Activated naive CD4-positive, alpha-beta T cell treated with anti-CD3 and anti-CD28 coated beads, Interleukin-2, amount 50 U/mL, for 16 hours (primary cell): ENCODE data around the gene KDM5C.

Experiments
- DNase-seq: peaks from one replicate; pipeline ENCODE4 v3.0.0-alpha.2; 2020

The KDM5C gene

DNA sequence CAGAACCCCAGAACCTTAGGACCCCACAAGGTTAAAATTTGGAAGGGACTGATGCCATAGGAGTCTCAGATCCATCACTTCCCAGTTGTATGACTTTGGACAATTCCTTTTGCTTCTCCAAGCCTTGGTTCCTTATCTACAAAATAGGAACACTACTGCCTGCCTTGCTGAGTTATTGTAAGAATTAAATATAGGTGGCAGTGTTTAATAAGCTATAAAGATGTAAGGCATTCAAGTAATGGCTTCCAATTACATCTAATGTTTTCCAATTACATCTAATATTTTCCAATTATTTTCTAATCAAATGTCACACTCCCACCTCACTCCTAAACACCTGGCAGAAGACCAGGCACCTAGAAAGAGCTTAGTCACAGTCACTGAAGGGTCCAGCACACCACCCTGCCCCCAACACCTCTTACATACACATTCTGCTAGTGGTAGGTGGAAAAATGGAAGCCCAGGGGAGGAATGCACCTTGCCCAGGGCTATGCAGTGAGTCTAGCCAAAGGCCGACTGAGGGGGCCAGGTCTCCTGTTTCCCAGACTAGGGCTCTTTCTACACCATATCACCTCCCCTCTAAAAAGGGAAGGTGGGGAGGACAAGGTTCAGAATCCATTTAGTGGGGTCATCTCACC is 24.5 kb upstream of the KDM5C start:
- DNase-seq, result no peak

DNA sequence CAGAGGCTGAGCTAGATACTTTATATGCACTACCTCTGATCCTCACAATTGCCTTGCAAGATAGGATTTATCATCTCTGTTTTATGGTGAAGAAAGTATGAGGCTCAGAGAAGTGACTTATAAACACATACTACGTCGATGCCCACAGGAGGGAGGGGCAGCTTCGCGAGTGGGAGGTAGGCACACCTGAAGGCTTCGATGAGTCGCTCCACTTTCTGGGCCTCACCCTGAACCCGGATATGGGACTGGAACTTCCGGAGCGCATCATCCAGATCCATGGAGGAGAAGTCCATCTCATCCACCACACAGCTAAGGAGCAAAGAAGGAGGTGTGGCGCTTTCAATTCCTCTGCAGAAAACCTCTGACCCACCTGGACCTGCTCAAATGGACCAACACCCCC is 22.9 kb upstream of the KDM5C start:
- DNase-seq, result no peak

DNA sequence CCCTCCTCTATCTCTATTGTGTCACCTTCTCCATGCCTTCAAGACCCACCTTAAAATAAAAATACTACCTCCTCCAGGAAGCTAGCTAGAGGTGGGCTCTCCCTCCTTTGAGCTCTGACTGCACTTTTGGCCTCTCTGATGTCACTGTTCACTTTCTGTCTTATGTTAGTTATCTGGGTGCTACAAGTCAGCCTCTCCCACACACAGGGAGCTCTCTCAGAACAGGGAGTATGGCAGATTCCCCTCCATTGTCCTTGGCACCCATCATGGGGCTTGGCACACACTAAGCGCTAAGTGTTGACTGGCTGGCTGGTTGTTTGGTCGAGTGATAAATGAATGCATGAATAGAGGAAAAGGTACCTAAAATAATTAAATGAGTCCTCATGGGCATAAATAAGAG is 21.2 kb upstream of the KDM5C start:
- no peak for DNase-seq

DNA sequence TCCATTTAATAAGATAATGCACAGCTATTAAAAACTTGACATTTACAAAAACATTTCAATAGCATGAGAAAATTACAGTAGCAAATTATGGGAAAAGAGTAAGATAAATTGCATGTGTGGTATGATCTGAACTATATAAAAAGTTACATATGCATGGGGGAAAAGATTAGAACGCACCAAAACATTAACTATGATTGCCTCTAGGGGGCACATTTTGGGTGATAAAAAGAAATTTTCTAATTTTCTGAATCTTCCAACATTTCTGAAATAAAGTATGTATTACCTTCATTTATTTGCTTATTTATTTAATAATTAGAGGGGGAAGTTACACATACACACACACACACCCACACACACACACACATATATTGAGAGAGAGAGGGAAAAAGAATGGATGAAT is 19.6 kb upstream of the KDM5C start:
- no peak for DNase-seq

DNA sequence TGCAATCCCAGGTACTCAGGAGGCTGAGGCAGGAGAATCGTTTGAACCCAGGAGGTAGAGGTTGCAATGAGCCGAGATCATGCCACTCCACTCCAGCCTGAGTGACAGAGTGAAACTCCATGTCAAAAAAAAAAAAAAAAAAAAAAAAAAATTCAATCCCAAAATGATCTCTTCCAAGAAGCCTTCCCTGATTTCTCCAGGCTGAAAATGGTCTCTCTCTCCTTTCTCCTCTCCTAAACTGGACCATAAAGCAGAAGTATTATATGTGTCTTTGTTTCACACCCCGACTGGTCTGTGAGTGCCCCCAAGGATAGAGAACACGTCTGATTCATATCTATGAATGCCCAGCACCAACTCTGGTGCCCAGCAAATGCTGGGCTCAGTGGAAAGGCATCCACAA is 17.3 kb upstream of the KDM5C start:
- no peak for DNase-seq

DNA sequence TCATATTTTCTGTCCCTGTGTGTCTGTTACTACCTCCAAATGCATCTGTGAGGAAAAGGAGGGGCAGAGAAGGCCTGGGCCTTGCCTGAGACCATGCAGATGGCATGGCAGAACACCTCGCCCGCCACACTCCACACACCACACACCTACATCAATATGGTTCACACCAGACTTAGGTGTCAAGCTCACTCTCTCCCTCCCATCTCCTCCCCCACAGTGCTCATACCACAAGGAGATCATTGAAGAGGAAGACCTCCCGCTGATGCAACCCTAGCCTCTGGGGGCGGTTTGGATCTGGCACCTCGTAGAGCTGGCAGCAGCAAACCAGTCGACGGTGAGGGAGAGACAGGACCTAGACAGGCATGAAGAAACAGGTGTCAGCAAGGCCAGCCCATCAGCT is 16.6 kb upstream of the KDM5C start:
- DNase-seq, result no peak

DNA sequence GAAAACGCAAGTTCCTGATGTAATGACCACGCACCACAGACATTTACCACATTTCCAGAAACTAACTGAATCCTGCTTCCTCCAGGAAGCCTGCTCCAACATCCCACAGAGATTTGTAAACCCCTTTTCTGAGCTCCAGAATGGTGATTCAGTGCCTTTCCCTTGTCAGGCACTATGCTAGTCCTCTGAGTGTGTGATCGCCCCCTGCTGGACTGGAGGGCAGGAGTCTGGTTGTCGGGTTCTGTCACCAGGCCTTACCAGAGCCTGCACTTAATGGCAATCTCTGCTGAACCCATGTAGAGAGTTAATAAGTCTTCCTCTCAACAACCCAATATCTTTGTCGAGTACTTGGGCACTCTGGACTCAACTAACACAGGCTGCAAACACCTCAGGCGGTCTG is 14.5 kb upstream of the KDM5C start:
- peak; percentile 38 for DNase-seq

DNA sequence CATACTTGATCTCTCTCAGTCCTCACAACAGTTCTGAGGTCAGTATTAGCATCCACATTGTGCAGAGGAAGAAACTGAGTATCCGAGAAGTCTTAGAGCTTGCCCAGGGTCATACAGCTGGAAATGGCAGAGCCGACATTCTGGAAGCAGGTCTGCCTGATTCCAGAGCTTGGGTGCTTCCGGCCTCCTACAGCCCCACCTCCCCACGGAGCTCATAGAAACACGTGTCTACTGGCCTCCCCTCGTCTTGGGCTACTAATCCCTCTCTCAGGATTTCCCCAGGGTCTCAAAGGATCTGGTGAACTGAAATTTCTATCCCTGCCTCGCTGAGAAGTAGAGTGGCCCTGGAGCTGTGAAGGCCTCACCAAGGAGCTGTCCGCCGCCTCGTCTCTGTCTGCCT is 12.0 kb upstream of the KDM5C start:
- no peak for DNase-seq

DNA sequence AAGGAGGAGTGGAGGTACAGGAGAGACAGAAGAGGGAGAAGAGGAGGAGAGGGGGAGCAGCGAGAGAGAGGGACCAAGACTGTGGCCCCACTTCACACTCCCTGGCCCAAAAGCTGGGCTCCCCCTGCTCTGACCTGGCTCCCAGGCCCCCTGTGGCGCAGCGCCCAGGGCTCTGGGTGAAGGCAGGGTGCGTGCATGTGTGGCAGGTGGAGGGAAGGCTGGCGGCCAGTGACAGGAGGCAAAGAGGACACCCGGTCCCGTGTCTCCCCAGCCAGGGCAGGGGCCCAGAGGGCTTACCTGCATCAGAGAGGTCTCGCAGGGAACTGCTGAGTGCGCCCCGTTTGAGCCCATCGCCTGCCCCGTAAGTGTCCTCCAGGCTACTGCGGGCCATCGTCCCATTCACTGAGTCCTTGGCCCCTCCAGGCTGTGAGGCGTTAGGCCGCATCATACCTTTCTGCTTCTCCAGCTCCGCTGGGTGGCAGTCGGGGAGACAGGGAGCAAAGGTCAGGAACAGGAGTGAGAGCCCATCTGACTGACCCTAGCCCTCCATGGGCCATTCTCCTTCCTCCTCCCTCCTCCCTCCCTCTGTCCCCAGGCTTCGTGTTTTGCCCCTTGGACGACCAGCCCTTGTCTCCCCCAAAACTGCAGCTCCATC is 11.1 kb upstream of the KDM5C start:
- no peak for DNase-seq

DNA sequence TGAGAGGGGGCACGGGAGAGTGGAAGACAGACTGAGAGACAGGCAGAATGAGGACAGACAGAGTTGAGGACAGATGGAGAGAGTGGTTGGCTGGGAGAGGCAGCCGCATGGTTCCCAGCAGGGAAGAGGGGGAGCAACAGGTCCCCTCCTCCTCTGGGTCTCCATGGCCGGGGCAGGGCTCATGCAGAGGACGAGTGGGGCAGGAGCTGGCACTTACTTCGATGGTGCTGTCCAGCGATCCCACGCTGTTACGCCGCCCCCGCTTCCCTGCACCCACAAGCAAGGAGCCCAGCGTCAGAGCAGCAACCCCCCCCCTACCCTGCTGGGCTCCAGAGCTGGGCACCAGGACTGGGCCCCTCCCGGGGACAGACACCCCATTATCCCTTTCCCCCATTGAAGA is 10.6 kb upstream of the KDM5C start:
- no peak for DNase-seq

DNA sequence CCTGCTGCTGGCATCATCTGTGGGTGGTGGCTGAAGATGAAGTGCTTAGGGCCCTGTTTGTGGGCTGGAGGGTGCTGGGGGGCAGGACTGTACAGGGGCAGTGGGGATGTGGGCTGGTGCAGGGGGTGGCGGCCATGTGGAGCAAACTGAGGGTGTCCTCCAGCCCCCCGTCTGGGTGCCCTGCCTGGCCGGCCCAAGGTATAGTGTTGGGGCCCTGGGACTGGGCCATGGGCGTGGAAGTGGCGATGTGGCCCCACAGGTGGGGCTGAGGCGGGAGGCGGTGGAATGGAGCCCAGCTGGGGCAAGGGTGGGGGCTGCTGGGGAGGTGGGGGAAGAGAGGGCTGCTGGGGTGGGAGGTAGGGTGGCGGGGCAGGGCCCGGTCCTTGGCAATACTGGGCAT is 9.5 kb upstream of the KDM5C start:
- DNase-seq, result no peak

DNA sequence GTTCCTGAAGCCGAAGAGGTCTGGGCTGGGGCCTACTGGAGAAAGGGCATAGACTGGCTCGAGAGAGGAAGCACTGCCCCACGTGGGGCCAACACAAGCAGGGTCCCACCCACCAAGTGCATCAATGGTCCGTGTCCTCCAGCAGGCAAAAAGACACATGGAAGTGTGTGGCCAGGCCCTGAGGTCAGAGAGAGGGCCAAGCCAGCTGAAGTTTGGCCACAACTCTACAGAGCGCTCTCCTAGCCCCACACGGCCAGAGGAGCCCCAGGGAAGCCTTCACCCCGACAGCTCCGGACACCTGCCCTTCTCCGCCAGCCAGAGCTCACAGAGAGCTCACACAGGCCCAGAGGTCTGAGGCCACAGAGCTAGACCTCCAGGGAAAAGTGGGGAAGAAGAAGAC is 8.5 kb upstream of the KDM5C start:
- no peak for DNase-seq

DNA sequence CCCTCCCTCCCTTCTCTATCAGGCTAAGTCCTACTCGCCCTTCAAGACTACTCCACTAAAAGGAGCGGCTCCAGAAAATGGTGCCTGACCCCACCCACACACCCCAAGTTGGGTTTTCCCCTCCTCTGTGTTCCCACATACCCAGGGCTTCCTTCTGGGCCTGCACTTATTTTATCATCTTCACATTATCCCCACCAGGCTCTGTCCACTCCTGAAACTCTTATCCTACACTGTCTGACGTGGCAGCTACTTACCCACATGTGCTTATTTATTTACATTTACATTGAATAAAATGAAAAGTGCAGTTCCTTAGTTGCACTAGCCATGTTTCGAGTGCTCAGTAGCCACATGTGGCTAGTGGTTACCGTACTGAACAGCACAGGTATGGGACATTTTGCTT is 5.1 kb upstream of the KDM5C start:
- DNase-seq, result no peak

DNA sequence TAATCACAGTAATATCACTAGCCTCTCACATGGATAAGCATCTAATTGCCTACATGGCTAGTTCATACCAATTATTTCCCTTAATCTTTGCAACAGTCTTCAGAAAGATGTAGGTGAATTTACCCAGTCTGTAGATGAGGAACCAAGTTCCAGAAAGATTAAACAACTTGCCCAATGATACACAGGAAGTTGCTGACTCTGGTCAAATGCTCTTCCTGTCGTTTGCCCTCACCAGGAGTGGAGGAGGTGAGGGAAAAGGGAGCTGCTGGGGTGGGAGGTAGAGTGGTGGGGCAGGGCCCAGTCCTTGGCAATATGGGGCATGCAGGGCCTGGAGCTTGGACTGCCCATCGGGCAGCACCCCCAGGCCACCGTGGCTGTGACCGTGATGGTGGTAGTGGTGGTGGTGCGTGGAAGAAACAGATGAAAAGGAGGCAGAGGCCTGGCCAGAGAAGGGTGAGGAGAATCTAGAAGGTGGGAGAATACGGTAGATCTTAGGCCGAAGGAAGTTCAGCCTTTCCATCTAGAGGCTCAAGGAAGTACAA is 2.3 kb upstream of the KDM5C start:
- DNase-seq, result no peak

DNA sequence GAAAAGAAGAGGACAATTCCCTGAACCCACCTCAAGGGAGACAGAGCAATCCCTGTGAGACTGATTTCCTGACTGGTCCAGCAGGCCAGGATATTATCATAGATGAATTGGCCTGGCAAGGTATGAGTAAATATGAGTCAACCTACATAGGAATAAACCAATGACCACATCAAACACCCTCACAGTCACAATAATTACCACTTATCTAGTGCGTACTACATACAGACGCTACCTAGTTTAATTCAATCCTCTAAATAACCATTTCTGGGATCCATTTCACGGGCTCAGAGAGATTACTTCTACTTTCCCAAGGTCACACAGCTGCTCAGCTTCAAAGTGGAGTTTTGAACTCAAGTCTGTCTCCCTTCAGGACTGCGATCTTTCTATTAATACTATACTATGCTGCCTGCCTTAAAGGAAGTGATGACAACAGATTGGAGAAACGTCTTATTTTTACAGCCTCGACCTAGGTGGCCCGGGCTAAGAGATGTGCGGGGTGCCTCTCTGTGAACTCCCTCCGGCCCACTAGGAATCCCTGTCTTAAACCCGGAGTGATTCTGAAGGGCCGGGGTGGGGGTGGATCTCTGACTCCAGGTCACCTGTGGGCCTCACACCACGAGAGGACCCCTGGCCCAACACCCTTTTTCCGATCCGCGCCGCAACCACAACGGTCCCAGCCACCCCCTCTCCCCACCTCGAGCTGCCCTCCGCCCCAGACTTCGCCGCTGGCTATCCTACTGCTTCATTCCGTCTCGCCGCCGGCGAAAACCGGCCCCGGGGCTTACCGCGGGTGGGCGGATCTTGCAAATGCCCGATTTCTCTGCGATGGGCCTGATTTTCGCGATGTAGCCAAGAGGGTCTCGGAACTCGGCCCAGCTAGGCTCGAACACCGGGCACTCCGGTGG is 800 bp downstream of the KDM5C start:
- DNase-seq, result peak; percentile 11

DNA sequence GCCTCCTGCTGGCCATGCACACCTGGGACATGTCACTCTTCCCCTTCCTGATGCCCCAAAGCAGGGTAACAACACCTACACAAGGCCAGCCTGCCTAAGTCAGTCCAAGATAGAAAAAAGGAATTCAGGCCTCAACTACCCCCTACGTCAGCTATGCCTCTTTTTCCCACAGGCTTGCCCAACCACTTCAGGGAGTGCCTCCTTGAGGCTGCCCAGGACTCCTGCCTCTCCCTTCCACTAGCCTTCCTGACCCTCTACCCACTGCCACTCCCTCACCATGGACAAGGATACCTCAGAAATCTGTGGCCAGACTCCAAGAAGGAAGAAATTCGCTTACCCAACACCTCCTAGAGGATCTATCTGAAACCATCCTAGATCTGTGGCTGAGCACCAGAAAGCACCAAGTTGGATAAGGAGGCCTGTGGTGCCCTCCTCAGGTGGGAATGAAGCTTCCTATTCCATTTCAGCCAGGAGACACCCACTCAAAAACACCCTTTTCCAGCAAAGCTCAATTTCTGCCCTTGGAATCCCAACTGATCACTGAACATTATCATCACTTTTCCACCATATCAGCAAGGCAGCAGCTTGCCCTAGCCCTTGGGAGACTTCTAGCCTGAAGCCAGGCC is 1.8 kb downstream of the KDM5C start:
- DNase-seq, result no peak

DNA sequence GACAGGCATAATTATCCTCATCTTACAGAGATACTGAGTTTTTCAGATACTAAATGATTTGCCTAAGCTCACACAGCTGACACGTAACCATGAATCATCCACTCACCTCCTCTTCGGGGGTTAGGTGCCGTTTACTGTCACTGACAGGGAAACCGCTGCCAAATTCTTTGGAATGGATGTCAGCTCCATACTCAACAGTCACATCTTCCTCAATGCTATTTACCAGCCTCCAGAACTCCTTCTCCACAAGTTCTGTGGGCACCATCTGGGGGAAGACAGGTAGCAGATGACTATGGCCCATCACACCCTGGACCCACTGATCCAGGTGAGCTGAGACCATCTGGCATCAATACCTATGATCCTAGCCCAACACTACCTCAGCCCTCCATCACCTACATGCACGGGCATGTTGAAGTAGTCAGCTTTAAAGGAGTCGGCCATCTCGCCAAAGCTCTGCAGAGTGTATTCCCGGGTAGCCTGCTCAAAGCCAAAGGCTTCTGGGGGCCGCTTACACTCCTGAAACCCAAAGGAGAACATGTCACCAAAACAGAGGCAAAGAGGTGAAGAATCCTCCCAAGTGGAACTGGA is 13.5 kb downstream of the KDM5C start:
- no peak for DNase-seq

DNA sequence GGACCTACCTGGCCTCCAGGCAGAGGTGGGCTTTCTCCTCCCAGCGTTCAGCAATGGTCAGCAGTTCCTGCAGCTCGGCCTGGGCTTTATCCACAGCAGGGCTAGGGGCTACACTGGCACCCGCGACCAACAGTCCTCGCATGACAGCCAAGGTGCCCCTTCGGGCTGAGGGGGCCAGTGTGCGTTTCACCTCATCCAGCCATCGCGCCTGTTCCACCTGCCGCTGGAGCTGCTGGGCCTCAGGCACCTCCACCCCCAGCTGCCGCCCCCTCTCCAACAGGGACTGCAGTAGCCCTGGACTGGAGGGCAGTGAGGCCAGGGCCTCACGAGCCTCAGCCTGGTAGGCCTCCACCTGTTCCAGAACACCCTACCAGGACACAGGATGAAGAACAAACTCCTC is 28.3 kb downstream of the KDM5C start:
- no peak for DNase-seq

DNA sequence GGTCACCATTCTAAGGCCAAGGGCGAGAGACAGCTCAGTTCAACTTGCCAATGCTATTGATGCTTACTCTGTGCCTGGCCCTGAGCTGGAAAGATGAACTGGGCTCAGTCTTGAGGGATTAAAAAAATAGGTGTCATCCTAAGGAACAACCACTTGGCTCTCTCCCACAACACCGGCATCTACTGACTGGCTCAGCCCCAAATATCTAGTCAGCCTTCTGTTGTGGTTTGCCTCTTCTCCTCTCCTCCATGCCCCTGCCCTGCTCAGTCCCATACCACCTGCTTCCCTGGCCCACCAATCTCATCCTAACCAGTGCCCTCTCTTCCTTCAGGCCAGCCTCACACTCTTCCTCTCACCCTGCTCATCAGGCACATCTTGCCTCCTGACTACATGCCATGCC is 29.6 kb downstream of the KDM5C start:
- no peak for DNase-seq

DNA sequence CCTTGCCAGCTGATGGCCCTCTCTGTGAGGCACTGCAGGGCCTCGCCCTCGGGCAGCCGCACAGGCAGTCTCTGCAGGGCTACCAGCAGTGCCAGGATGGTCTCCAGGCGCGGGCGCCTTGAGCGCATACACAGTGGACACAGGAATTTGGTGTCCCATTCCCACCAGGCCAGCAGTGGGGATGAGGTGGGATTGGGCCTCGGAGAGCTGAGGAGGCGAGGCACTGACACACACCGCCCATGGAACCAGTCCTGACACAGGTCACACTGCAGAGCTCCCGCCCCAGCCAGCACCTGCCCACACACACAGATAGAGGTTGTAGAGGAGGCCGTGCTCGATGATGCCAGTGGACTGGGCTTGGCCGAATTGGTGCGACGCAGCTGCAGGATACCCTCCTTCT is 30.7 kb downstream of the KDM5C start:
- DNase-seq, result no peak

DNA sequence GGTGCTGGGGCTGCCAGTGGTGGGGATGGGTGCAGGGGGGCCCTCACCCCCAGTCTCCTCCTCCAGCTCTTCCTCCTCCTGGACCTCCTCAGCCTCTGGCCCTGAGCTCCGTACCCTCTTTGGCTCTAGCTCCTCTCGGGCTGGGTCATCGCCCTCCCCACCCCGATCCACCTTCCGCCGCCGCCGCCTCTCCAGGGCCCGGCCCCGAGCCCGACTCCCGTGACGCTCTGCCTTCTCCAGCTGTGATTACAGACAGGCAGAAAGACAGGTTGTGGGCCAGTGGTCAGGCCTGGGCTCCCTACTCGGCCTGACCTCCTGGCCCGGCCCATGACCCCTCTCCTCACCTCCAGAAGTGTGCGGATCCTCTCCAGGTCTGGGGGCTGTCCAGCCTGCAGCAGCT is 31.9 kb downstream of the KDM5C start:
- no peak for DNase-seq

DNA sequence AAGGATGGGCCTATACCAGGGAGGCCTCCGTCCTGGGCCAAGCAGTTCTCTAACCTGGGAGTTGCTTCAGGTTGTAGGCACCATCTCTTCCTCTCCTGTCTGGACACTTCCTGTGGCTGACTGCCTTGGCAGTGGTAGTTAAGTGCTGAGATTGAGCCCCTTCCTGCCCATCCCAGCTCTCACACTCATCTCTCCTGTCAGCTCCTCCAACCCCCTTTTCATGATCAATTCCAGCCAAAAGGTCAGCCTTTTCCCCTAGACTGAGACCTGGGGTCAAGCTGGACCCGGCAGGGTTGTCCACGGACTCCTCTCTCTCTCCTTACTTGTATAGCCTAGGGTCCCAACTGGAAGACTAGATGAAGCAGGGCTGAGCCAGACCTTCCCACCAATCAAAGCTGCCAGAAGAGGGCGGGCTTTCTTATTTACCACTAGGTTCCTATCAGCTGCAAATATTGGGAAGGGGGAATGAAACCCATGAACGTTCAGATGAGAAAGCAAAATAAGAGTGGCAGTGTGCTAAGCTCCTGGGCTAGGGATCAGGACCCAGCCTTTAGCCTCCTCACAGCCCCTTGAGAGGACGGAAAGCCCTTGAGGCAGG is 34.5 kb downstream of the KDM5C start:
- no peak for DNase-seq

DNA sequence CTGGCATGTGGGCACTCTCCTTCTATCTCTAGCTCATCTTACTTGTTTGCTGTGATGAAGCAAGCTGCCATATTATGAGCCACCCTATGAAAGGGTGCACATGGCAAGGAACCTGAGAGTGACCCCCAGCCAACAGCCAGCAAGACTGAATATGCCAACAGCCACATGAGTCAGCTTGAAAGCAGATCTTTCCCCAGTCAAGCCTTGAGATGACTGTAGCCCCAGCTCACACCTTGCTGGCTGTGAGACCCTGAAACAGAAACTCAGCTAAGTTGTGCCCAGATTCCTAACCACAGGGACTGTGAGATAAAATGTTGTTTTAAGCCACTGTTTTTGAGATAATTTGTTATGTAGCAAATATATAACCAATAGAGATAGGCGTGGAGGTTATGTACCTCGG is 36.2 kb downstream of the KDM5C start:
- DNase-seq, result peak; percentile 30
